Loucy (cell line): ENCODE results near the gene SNRPD1.

ENCODE experiments used
- CTCF ChIP-seq: fragments of 200-600 bp; sonication (generic); conservative IDR thresholded peaks from 2 replicates; pipeline ENCODE4 v1.5.1; 2014; ENCODE audit warnings: mild to moderate bottlenecking, antibody characterized with exemption, low read length
- EZH2phosphoT487 ChIP-seq: fragments of 200-600 bp; IDR thresholded peaks from 2 replicates; pipeline ENCODE4 v1.6.1; 2018; ENCODE audit warnings: antibody characterized with exemption, mild to moderate bottlenecking, moderate library complexity, borderline replicate concordance

GRCh38 chr18:21602299-21602587 lies 9.9 kb upstream of the SNRPD1 start:
- TF ChIP-seq EZH2phosphoT487 (no peak), CTCF (no peak)
